ENCODE data around the gene SYTL2. TPM values are rescaled to one million over a fixed set of nuclear protein-coding genes. Genes with fewer than 3 reads are reported as not detected.
A peak's percentile ranks its signal among the peaks of the same experiment; 100 is the strongest.

Gene SYTL2
- total RNA-seq, 1 experiment from 2014 or later: 57.1 TPM

GRCh38 chr11:85848556-85848955 is 37.6 kb upstream of the SYTL2 start:
- no peak for ATAC-seq
- 0 out of 2 replicates have a peak overlapping the region, but pooled peaks have one; percentile 2 for H3K4me3 ChIP-seq (ENCODE audit: low read length)
- H3K4me2 ChIP-seq (ENCODE audit: low read length): peak overlapping the region; percentile 48
- H3K79me2 ChIP-seq (ENCODE audit: low read length): peaks cover 31% of the 10 kb centered on the region
- H3K4me1 ChIP-seq (ENCODE audit: insufficient read depth, low read length): peaks cover 42% of the 10 kb centered on the region
- H3K9ac ChIP-seq (ENCODE audit: low read length): no peak overlapping the region
- no peaks in the 10 kb centered on the region for H3K9me3 ChIP-seq (ENCODE audit: low read length)
- intact Hi-C loops (cut with micrococcal nuclease): loop anchor here (5.0 kb wide), 1 partner anchor 36 kb away; the partner anchor contains the start of gene SYTL2
- ChIA-PET CTCF (interaction anchor here (0.6 kb wide), 1 partner anchor 18 kb away, joined by 4 read pairs; no protein-coding TSS in a partner anchor), POLR2A (ENCODE audit: unreplicated experiment) (interaction anchor here (0.5 kb wide), 1 partner anchor 9 kb away, joined by 3 read pairs; no protein-coding TSS in a partner anchor)
- H4K20me1 ChIP-seq (ENCODE audit: low read length): no peaks in the 10 kb centered on the region
- peaks cover 8% of the 10 kb centered on the region for H3F3A ChIP-seq (ENCODE audit: low read length, unreplicated experiment)
- TF ChIP-seq EZH2 (IDR thresholded peaks at IDR 0.05; ENCODE audit: low read length, unreplicated experiment) (no peak), EZH2phosphoT487 (IDR thresholded peaks at IDR 0.05; ENCODE audit: borderline replicate concordance, low read length) (no peak)
- TF ChIP-seq, protein P1, sequence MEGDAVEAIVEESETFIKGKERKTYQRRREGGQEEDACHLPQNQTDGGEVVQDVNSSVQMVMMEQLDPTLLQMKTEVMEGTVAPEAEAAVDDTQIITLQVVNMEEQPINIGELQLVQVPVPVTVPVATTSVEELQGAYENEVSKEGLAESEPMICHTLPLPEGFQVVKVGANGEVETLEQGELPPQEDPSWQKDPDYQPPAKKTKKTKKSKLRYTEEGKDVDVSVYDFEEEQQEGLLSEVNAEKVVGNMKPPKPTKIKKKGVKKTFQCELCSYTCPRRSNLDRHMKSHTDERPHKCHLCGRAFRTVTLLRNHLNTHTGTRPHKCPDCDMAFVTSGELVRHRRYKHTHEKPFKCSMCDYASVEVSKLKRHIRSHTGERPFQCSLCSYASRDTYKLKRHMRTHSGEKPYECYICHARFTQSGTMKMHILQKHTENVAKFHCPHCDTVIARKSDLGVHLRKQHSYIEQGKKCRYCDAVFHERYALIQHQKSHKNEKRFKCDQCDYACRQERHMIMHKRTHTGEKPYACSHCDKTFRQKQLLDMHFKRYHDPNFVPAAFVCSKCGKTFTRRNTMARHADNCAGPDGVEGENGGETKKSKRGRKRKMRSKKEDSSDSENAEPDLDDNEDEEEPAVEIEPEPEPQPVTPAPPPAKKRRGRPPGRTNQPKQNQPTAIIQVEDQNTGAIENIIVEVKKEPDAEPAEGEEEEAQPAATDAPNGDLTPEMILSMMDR (conservative IDR thresholded peaks at IDR 0.05; ENCODE audit: low read depth, low read length): no peak
- H3K36me3 ChIP-seq (ENCODE audit: low read depth, low read length): peaks cover 10% of the 10 kb centered on the region
- DNase-seq: peak; percentile 54
- H3K27ac ChIP-seq (ENCODE audit: low read length): peak overlapping the region; percentile 31
- no TSS peak for BruUV-seq (replicated peaks)
- no peak overlapping the region for H2AFZ ChIP-seq (ENCODE audit: low read length)
- no peaks in the 10 kb centered on the region for H3K9me2 ChIP-seq (replicated peaks; ENCODE audit: low read length)
- no peaks in the 10 kb centered on the region for H3K27me3 ChIP-seq (ENCODE audit: low read length)

DNA sequence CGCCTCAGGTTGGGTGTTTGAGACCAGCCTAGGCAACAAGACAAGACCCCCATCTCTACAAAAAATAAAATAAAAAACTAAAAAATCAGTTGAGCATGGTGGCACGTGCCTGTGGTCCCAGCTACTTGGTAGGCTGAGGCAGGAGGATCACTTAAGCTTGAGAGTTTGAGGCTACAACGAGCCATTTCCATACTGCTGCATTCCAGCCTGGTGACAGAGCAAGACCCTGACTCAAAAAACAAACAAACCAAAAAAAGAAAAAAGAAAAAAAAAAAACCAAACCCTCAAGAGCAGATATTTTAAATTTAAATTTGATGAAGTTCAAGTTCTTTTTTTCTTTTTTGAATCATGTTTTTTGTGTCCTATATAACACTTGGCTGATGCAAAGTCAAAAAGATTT is 37.1 kb upstream of the SYTL2 start:
- peaks cover 42% of the 10 kb centered on the region for H3K4me1 ChIP-seq (ENCODE audit: insufficient read depth, low read length)
- ChIA-PET POLR2A (ENCODE audit: unreplicated experiment) (interaction anchor here (0.5 kb wide), 1 partner anchor 8 kb away, joined by 3 read pairs; no protein-coding TSS in a partner anchor), CTCF (interaction anchor here (0.6 to 0.9 kb wide), 2 partner anchors 17 to 38 kb away, joined by 3 to 4 read pairs; no protein-coding TSS in a partner anchor)
- H3K9ac ChIP-seq (ENCODE audit: low read length): no peak overlapping the region
- peak; percentile 31; the same call in 1 of the 2 replicates for ATAC-seq
- peaks cover 10% of the 10 kb centered on the region for H3K36me3 ChIP-seq (ENCODE audit: low read depth, low read length)
- peaks cover 8% of the 10 kb centered on the region for H3F3A ChIP-seq (ENCODE audit: low read length, unreplicated experiment)
- intact Hi-C loops (cut with micrococcal nuclease): loop anchor here (5.0 kb wide), 1 partner anchor 36 kb away; the partner anchor contains the start of gene SYTL2
- peak; percentile 59 for DNase-seq
- H3K9me2 ChIP-seq (replicated peaks; ENCODE audit: low read length): no peaks in the 10 kb centered on the region
- no peaks in the 10 kb centered on the region for H3K9me3 ChIP-seq (ENCODE audit: low read length)
- no peaks in the 10 kb centered on the region for H4K20me1 ChIP-seq (ENCODE audit: low read length)
- no TSS peak for BruUV-seq (replicated peaks)
- TF ChIP-seq, protein P1 (conservative IDR thresholded peaks at IDR 0.05; ENCODE audit: low read depth, low read length): no peak
- TF ChIP-seq EZH2phosphoT487 (IDR thresholded peaks at IDR 0.05; ENCODE audit: borderline replicate concordance, low read length) (no peak), EZH2 (IDR thresholded peaks at IDR 0.05; ENCODE audit: low read length, unreplicated experiment) (no peak)
- no peak overlapping the region for H2AFZ ChIP-seq (ENCODE audit: low read length)
- H3K4me2 ChIP-seq (ENCODE audit: low read length): peak overlapping the region; percentile 48
- no peaks in the 10 kb centered on the region for H3K27me3 ChIP-seq (ENCODE audit: low read length)
- H3K79me2 ChIP-seq (ENCODE audit: low read length): peaks cover 29% of the 10 kb centered on the region
- 0 out of 2 replicates have a peak overlapping the region, but pooled peaks have one; percentile 2 for H3K4me3 ChIP-seq (ENCODE audit: low read length)
- H3K27ac ChIP-seq (ENCODE audit: low read length): peak overlapping the region; percentile 31

GRCh38 chr11:85847436-85847835 is 36.5 kb upstream of the SYTL2 start:
- no peak for TF ChIP-seq EZH2phosphoT487 (IDR thresholded peaks at IDR 0.05; ENCODE audit: borderline replicate concordance, low read length)
- TF ChIP-seq, protein P1 (conservative IDR thresholded peaks at IDR 0.05; ENCODE audit: low read depth, low read length): no peak
- no peak for TF ChIP-seq EZH2 (IDR thresholded peaks at IDR 0.05; ENCODE audit: low read length, unreplicated experiment)
- BruUV-seq (replicated peaks): no TSS peak
- CTCF ChIA-PET: interaction anchor here (0.7 to 0.9 kb wide), 2 partner anchors 38 to 1292 kb away, joined by 3 to 5 read pairs; no protein-coding TSS in a partner anchor
- Histone ChIP-seq H3K4me3 (ENCODE audit: low read length) (no peak overlapping the region), H3K9me2 (replicated peaks; ENCODE audit: low read length) (no peaks in the 10 kb centered on the region), H3K27me3 (ENCODE audit: low read length) (no peaks in the 10 kb centered on the region), H3K4me2 (ENCODE audit: low read length) (no peak overlapping the region), H3K9ac (ENCODE audit: low read length) (no peak overlapping the region), H2AFZ (ENCODE audit: low read length) (no peak overlapping the region), H3F3A (ENCODE audit: low read length, unreplicated experiment) (peaks cover 8% of the 10 kb centered on the region), H3K9me3 (ENCODE audit: low read length) (no peaks in the 10 kb centered on the region), H3K4me1 (ENCODE audit: insufficient read depth, low read length) (peaks cover 42% of the 10 kb centered on the region), H3K36me3 (ENCODE audit: low read depth, low read length) (peaks cover 10% of the 10 kb centered on the region), H3K79me2 (ENCODE audit: low read length) (peaks cover 23% of the 10 kb centered on the region), H4K20me1 (ENCODE audit: low read length) (no peaks in the 10 kb centered on the region), H3K27ac (ENCODE audit: low read length) (no peak overlapping the region)
- DNase-seq (no peak), ATAC-seq (no peak)
- intact Hi-C loops (cut with micrococcal nuclease): loop anchor here (5.0 kb wide), 1 partner anchor 35 kb away; the partner anchor contains the start of gene SYTL2
- POLR2A ChIA-PET (ENCODE audit: unreplicated experiment): no interaction called here

Data from PC-3 (cell line).